Measurements from ENCODE around the gene CAPN8. TPM values are rescaled to one million over a fixed set of nuclear protein-coding genes. Genes with fewer than 3 reads are reported as not detected.

Gene CAPN8
- total RNA-seq, 1 experiment from 2014 or later, result 0.14 TPM

DNA sequence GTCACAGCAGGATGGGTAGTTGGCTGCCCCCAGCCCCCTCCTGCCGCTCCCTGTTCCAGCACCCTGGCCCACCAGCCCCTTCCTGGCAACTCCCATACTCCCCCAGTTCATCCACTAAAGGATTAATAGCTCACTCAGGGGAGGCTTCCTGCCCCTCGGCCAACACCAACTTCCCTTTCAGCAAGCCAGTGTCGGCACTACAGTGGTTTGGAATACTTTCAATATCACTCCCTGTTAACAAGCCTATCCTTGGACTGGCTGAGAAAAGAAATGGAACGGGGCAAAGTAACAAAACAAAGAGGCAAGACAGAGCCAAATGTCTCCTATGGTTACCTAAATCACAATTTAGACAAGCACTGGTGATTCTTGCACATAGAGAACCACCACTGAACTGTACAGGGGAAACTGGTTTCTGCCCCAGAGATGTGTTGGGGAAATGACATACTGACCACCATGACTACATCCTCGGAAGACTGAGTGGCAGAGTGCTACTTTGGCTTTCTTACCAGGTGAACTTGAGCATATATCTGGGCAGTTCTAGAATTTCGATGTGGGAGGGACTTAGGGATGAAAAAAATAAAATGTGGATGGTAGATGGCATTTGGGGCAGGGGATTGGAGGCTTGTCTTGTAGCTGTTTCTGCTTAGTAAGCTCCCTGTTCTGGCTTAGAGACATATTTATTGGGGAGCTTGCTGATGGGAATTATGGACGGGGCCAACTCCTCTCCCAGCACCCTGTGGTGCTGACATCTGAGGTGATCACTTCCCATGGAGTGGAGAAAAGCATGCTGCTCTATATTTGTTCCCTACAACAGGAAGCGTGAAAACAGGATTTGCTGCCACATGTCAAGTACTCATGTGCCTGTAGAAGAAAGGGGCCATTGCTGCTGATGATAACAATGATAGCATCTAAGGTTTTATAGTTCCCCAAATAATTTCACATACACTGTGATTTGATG is 39.7 kb upstream of the CAPN8 start:
- DNase-seq (ENCODE audit: low read depth), result no peak

DNA sequence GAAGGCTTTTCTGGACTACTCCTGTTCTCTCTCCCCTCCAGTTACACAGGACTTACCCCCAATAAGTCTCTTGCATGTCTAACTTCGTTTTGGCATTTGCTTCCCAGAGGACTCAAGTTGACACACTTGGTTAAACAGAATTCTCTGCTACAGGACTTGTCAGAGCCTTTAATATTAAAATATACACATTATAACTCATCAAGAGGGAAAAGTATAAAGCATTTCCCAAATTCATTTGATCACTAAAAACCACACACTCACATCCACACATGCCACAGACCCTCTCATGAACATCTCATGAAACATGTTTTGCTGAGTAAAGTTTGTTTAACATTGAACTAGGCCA is 38.1 kb upstream of the CAPN8 start:
- in situ Hi-C loops (cut with HindIII; ENCODE audit: low pct_unique_long_range_greater_than_20kb, low sequenced_read_pairs), result no loop called here
- no peak for DNase-seq (ENCODE audit: low read depth)

More for the DNA sequence above, 39.7 kb upstream of the CAPN8 start:
- in situ Hi-C loops (cut with HindIII; ENCODE audit: low pct_unique_long_range_greater_than_20kb, low sequenced_read_pairs), result no loop called here

DNA sequence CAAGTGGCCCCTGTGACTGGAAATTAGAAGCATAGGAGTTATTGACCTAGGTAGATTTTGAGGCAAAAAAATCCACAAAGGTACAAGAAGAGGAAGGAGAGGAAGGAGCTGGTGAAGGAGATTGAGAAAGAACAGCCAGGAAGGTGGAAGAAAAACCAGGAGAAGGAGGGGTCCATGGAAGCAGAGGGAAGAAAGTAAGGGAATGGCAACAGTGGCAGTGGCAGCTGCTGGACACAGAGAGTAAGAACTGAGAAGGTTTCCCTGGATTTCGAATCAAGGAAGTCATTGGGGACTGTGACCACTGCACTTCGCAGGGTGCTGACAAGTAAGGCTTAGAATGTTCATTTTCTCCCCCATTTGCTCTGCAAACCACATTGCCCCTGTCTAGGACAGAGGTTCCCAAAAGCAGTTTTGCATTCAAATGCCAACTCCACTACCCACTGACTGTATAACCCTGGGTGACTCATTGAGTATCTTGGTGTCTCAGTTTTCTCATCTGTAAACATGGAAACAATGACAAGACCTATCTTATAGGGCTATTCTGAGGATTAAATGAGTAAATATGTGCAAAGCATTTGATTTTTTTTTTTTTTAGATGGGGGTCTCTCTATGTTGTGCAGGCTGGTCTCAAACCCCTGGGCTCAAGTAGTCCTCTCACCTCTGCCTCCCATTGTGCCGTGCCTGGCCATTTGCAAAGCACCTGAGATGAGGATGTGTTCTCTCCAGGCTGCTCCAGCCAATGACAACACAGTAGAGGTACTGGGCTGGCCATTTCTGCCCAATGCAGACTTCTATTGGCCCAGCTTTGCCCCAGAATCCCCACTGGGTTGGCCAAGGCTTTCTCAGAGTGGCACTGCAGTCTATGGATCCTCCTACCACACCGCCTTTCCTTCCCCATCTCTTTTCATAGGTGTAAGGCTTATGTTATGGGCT is 37.5 kb upstream of the CAPN8 start:
- in situ Hi-C loops (cut with HindIII; ENCODE audit: low pct_unique_long_range_greater_than_20kb, low sequenced_read_pairs), result no loop called here
- peak; percentile 65 for DNase-seq (ENCODE audit: low read depth)

DNA sequence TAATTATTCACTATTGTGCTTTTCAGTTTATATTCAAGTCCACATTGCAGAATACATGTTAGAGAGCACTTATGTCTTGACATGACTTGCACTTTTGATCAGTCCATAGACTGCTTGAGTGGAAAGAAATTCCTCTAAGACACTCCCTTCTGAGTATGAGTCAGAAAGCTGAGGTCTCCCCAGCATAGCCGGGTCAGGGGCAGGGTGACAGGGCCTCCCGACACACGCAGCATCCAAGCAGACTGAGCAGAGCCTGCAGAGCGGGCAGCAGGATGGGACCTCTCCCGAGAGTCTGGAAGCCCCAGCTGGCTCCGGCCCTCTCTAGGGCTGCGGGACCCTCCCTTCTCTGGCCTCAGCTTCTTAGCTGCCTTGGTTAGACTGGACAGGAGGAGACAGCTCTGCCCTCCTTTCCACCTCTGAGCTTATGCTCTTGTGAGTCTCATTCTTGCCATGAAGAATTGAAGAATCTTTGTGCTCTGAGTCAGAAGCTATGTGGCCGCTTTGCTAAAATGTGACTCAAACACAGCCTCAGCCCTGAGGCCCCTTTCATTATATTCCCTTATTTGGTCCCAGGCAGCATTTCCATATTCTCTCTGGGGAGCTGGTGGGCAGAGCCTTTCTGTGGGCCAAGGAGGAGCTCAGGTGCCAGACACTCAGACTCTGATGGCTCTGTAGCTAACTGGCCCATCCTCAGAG is 35.6 kb upstream of the CAPN8 start:
- in situ Hi-C loops (cut with HindIII; ENCODE audit: low pct_unique_long_range_greater_than_20kb, low sequenced_read_pairs), result no loop called here
- peak; percentile 99 for DNase-seq (ENCODE audit: low read depth)

DNA sequence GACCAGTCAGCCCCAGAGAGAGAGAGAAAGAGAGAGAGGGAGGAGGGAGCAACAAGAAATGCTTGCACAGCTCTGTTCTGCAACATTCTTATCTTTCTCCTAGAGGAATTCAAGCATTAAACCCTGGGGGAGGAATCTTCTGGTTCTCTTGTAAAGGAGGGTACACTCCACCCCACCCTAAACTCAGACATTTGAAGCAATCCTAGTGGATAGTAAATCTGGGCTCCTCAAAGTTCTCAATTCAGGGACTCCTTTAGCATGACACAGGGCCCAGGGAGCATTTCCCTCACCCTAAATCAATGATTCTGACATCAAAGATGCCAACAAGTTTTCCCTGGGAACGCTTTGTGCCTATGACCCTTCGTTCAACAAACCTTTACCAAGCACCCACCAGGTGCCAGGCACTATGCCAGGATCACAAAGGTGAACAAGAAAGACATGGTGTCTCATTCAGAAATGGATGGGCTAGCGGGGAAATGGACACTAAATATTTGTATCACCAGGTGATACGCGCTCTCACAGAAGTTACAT is 35.0 kb upstream of the CAPN8 start:
- DNase-seq (ENCODE audit: low read depth), result no peak
- in situ Hi-C loops (cut with HindIII; ENCODE audit: low pct_unique_long_range_greater_than_20kb, low sequenced_read_pairs), result no loop called here

DNA sequence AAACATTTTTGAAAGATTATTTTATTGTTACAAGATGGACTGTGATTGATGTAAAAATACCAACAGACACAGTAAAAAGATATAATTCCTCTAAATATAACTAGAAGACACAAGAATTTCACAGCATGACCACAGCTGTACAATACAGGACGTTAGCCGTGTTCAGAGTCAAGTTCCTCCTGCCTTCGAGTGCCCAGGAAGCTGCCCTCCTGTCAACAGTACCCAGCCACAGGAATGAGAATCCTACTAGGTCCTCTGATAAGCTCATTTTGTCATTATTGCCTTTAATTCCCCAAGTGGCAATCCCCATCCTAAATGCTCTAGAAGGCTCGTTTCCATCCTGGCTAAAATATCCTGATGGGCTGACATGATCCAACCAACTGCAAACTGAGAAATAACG is 30.4 kb upstream of the CAPN8 start:
- in situ Hi-C loops (cut with HindIII; ENCODE audit: low pct_unique_long_range_greater_than_20kb, low sequenced_read_pairs), result no loop called here
- no peak for DNase-seq (ENCODE audit: low read depth)

DNA sequence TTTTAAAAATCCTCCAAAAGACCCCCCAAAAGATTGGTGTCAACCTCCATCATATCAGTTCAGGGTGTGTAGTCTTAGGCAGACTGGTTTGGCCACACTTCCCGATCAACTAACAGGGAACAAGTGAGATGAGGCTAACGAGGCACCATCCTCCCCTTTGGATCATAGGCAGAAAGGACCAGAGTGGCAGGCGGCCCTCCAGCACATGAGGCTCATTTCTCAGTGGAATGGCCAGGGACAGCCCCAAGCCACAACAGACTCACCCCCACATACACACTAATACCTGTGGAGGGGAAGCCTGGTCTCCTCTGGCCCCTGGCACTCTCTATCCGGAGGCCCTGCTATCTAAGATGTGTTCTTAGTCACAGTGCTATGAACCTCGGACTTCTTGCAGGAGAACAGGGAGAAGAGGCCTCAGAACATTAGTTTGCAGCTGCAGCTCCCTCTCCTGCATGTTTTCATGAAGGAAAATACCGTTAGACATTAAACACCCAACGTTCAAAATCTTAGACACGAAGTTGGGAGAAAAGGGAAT is 29.6 kb upstream of the CAPN8 start:
- no peak for DNase-seq (ENCODE audit: low read depth)
- in situ Hi-C loops (cut with HindIII; ENCODE audit: low pct_unique_long_range_greater_than_20kb, low sequenced_read_pairs), result no loop called here

DNA sequence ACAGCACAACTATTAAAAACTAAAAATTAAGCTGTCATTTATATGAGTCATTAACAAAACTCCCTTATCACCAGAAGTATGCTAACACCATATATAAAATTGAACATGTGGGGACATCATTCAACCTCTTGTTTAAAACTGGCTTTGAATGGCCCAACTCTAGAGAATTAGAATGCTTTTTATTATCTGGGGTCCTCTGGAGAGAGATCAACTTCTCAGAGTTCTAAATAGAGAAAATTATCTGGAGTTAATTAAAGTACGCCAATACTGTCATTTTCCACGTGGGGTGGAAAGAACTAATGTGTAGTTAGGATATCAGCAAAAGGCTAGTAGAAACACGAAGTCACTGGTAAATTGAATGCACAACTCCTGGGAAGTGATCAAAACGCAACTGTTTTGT is 25.6 kb upstream of the CAPN8 start:
- no peak for DNase-seq (ENCODE audit: low read depth)
- in situ Hi-C loops (cut with HindIII; ENCODE audit: low pct_unique_long_range_greater_than_20kb, low sequenced_read_pairs), result no loop called here

DNA sequence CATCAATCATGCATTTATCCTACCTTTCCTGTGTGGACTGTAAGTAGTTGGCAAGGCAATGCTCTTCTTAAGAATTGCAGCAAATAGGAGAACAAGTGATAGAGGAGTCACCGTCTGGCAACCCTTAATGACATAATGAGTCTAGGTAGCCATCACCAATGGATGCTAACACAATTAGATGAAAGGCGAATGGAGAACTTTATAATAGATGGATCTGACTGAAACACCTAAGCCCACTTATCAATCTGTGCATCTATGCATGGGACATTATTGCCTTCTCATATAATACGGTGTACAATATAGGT is 18.9 kb upstream of the CAPN8 start:
- no peak for DNase-seq (ENCODE audit: low read depth)
- in situ Hi-C loops (cut with HindIII; ENCODE audit: low pct_unique_long_range_greater_than_20kb, low sequenced_read_pairs), result no loop called here

DNA sequence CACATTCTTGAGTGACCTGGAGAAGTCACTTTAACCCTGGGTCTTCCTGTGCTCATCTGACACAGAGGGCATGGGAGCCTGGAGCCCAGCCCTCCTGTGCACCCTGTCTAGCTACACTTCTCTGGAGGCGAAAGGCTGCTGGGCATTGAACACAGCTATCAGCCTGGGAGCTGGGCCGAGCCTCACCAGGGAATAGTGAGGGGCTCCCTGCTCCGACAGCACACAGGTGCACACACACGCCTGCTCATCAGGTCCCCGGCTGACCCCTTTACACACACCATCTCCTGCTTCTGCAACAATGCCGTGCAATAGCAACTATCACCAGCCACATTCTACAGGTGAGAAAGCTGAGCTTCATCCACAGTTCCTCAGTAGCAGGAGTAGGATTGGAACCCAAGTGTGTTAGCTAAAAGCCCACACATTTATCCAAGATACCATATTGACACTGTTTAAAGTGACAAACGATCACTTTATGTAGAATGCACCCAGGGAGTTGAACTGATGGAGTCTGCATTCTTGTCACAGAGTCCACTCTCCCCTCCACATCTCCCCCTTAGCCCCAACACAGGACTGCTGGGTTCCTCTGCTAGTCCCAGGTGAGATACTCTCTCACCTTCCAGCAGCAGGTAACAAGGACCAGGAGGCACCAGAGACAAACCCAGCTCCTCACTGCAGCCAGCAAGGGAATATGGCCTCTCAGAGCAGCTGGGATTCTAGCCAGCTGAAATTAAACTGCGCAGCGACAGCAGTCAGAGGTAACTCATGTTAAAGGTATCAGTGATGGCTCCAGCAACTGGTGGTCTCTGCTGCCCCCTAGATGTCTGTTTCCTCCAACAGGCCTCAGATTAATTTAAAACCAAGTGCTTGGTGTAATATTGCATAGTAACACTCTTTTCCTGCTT is 18.3 kb upstream of the CAPN8 start:
- DNase-seq (ENCODE audit: low read depth), result peak; percentile 78
- in situ Hi-C loops (cut with HindIII; ENCODE audit: low pct_unique_long_range_greater_than_20kb, low sequenced_read_pairs), result no loop called here

DNA sequence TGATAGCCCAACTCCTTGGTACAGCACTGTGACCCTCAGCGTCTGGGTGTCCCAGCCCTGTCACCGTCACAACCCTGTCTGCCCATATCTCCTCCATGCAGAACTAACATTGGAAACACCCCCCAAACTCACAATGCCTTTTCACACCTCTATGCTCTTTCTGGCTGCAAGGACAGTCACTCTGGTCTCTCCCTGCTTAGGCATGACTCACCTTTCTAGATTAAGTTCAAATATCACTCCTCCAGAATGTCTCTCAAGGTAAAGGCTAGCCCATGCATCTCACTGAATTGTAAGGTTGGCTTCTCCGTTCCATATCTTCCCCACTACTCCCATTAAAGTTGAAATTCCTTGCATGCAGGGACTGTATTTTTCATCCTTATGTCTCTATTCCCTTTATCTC is 17.0 kb upstream of the CAPN8 start:
- in situ Hi-C loops (cut with HindIII; ENCODE audit: low pct_unique_long_range_greater_than_20kb, low sequenced_read_pairs), result no loop called here
- DNase-seq (ENCODE audit: low read depth), result no peak

DNA sequence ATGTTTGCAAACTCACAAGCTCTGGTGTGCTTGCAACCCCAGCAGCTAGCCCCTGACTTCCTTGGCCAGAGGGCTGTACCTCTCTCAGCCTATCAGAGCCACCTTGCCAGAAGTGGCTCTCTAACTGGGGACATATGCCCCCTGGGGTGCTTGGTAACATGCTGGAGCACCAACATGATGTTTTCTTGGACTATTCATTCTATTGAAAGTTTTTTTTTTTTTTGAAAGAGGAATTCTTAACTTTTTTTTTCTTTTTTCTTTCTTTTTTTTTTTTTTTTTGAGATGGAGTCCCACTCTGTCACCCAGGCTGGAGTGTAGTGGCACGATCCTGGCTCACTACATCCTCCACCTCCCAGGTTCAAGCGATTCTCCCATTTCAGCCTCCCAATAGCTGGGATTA is 14.7 kb upstream of the CAPN8 start:
- no peak for DNase-seq (ENCODE audit: low read depth)
- in situ Hi-C loops (cut with HindIII; ENCODE audit: low pct_unique_long_range_greater_than_20kb, low sequenced_read_pairs), result no loop called here

DNA sequence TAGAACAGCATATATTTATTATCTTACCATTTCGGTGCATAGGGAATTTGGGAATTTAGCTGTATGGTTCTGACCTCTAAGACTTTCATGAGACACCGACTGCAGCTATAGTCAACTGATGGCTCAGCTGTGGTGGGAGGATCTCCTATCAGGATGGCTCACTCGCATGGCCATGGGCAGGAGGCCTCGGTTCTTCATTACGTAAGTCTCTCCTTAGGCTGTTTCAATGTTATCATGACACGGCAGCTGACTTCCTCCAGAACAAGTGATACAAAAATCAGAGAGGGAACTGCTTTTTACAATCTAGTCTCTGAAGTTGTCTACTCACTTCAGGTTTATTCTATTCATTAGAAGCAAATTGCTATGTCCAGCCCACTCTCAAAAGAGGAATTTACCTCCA is 13.3 kb upstream of the CAPN8 start:
- no peak for DNase-seq (ENCODE audit: low read depth)
- in situ Hi-C loops (cut with HindIII; ENCODE audit: low pct_unique_long_range_greater_than_20kb, low sequenced_read_pairs), result no loop called here

DNA sequence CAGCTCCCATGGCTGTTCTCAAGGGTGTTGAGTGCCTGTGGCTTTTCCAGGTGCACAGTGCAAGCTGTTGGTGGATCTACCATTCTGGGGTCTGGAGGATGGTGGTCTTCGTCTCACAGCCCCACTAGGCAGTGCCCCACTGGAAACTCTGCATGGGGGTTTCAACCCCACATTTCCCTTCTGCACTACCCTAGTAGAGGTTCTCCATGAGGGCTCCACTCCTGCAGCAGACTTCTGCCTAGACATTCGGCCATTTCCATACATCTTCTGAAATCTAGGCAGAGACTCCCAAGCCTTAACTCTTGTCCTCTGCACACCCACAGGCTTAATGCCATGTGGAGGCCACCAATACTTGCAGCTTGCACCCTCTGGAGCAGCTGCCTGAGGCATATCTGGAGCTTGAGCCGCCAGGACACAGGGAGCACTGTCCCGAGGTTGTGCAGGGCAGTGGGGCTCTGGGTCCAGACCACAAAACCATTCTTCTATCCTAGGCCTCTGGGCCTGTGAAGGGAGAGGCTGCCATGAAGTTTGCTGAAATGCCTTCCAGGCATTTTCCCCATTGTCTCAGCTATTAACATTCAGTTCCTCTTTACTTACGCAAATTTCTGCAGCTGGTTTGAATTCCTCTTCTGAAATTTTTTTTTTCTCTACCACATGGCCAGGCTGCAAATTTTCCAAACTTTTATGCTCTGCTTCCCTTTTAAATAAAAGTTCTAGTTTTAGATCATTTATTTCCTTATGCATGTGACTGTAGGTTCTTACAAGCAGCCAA is 8.8 kb upstream of the CAPN8 start:
- DNase-seq (ENCODE audit: low read depth), result no peak
- in situ Hi-C loops (cut with HindIII; ENCODE audit: low pct_unique_long_range_greater_than_20kb, low sequenced_read_pairs), result no loop called here

DNA sequence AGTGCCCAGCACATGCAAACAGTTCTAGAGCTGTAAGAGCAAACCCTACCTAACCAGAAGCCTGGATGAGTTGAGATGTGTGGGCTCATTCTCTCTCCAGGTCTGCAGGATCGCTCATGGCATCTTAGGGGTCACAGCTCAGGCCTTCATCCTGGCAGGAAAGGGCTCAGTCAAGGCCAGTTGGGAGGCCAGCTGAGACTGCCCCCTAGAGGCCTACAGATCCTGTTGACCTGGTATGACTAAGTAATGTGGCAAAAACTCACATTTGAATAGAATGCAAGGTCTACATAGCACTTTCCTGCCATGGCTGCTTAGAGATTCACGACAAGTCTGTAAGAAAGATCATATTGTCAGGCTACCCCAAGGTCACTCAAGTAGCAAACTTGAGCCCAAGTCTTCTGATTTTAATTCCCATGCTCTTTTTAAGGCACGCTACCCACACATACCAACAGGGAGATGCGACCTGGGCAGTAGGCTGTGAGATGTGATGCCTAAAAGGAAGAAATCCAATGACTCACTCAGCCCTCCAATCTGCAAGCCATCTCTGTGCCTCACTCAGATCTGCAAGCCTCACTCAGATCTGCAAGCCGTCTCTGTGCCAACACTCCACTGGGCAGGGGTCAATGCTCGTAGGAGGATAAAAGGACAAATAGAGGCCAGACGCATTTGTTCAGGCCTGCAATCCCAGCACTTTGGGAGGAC is 5.1 kb upstream of the CAPN8 start:
- in situ Hi-C loops (cut with HindIII; ENCODE audit: low pct_unique_long_range_greater_than_20kb, low sequenced_read_pairs), result no loop called here
- DNase-seq (ENCODE audit: low read depth), result peak; percentile 34

Measured in Caki2 (cell line).